HL-60 (cell line): ENCODE results near the gene TFCP2.

Experiments used
- GABPA ChIP-seq: IDR thresholded peaks from 2 replicates; pipeline ENCODE4 v1.6.1; 2012; ENCODE audit warnings: low read depth
- POLR2AphosphoS5 ChIP-seq: IDR thresholded peaks from 2 replicates; pipeline ENCODE4 v1.6.1; 2012; ENCODE audit warnings: low read depth
- TF ChIP-seq, protein P1 (sequence below): IDR thresholded peaks from one replicate; pipeline ENCODE4 v1.5.1; 2011; ENCODE audit warnings: low read length, control low read depth, inconsistent platforms; ENCODE audit not compliant: insufficient read depth
- TF ChIP-seq, protein P2 (sequence below): IDR thresholded peaks from 2 replicates; pipeline ENCODE4 v1.6.1; 2012; ENCODE audit warnings: low read depth; ENCODE audit not compliant: insufficient replicate concordance

DNA sequence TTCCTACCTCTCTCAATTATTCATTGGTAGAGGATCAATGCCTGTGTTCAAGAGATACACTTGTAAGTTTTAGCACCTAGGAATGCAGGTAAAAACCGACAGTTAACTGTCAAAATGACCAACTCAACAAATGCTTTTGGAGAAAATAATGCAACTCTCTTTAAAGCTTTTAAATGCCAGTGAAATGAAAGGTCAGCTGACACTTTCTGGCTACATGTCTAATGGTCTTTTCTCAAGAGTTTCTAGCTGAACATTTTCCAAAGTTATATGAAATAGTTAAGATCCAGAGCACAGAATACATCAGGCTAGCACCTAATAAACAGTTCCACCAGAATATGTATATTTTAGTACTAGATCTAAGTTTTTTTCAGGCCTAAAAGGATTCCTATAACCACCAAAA, 91.5 kb downstream of the TFCP2 start:
- TF ChIP-seq, protein P1, sequence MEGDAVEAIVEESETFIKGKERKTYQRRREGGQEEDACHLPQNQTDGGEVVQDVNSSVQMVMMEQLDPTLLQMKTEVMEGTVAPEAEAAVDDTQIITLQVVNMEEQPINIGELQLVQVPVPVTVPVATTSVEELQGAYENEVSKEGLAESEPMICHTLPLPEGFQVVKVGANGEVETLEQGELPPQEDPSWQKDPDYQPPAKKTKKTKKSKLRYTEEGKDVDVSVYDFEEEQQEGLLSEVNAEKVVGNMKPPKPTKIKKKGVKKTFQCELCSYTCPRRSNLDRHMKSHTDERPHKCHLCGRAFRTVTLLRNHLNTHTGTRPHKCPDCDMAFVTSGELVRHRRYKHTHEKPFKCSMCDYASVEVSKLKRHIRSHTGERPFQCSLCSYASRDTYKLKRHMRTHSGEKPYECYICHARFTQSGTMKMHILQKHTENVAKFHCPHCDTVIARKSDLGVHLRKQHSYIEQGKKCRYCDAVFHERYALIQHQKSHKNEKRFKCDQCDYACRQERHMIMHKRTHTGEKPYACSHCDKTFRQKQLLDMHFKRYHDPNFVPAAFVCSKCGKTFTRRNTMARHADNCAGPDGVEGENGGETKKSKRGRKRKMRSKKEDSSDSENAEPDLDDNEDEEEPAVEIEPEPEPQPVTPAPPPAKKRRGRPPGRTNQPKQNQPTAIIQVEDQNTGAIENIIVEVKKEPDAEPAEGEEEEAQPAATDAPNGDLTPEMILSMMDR: no peak
- no peak for TF ChIP-seq GABPA
- TF ChIP-seq, protein P2, sequence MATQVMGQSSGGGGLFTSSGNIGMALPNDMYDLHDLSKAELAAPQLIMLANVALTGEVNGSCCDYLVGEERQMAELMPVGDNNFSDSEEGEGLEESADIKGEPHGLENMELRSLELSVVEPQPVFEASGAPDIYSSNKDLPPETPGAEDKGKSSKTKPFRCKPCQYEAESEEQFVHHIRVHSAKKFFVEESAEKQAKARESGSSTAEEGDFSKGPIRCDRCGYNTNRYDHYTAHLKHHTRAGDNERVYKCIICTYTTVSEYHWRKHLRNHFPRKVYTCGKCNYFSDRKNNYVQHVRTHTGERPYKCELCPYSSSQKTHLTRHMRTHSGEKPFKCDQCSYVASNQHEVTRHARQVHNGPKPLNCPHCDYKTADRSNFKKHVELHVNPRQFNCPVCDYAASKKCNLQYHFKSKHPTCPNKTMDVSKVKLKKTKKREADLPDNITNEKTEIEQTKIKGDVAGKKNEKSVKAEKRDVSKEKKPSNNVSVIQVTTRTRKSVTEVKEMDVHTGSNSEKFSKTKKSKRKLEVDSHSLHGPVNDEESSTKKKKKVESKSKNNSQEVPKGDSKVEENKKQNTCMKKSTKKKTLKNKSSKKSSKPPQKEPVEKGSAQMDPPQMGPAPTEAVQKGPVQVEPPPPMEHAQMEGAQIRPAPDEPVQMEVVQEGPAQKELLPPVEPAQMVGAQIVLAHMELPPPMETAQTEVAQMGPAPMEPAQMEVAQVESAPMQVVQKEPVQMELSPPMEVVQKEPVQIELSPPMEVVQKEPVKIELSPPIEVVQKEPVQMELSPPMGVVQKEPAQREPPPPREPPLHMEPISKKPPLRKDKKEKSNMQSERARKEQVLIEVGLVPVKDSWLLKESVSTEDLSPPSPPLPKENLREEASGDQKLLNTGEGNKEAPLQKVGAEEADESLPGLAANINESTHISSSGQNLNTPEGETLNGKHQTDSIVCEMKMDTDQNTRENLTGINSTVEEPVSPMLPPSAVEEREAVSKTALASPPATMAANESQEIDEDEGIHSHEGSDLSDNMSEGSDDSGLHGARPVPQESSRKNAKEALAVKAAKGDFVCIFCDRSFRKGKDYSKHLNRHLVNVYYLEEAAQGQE: no peak
- TF ChIP-seq POLR2AphosphoS5: no peak
